H1 (cell line): Measurements from ENCODE around the gene TIMM10. TPM values are rescaled to one million over a fixed set of nuclear protein-coding genes. Genes with fewer than 3 reads are reported as not detected.

Experiments used
- CTCF ChIA-PET: fragments of 300-600 bp; sonication (Branson Sonifier 250); formaldehyde crosslinking; loops from one replicate; lab custom pipeline; 2021; ENCODE audit not compliant: partially characterized antibody; lab: Charles Lee
- POLR2A ChIA-PET: fragments of 300-600 bp; sonication (Branson Sonifier 250); formaldehyde crosslinking; loops from one replicate; lab custom pipeline; 2021; ENCODE audit warnings: inconsistent platforms; ENCODE audit not compliant: partially characterized antibody; lab: Charles Lee
- DNase-seq, 2 experiments: peaks; one replicate each; pipeline versions ENCODE4 v3.0.0 to v3.0.0-alpha.2; 2010 to 2022; ENCODE audit warnings: low spot score in 2 of 2, low read depth in 1 of 2, mixed read lengths in 1 of 2
- FAIRE-seq: peaks from 2 replicates; lab custom pipeline; 2011; peaks lifted over from hg19 to GRCh38; lab: Jason Lieb, UNC
- H2AFZ ChIP-seq: 2 replicates; pipeline ENCODE4 v1.8.1; 2012; ENCODE audit warnings: low read length, inconsistent platforms
- H2AK5ac ChIP-seq: 2 replicates; pipeline ENCODE4 v1.6.1; 2013; ENCODE audit warnings: low read depth, low read length
- H2BK120ac ChIP-seq: replicated peaks from 2 replicates; pipeline ENCODE3; 2013; ENCODE audit warnings: low read depth, low read length, inconsistent platforms
- H2BK12ac ChIP-seq: 2 replicates; pipeline ENCODE4 v1.6.1; 2013; ENCODE audit warnings: low read depth, low read length
- H2BK15ac ChIP-seq: 2 replicates; pipeline ENCODE4 v1.6.1; 2013; ENCODE audit warnings: low read length
- H2BK20ac ChIP-seq: 2 replicates; pipeline ENCODE4 v1.6.1; 2013; ENCODE audit warnings: low read length
- H2BK5ac ChIP-seq: 2 replicates; pipeline ENCODE4 v1.6.1; 2013; ENCODE audit warnings: low read depth, low read length
- H3K14ac ChIP-seq: 2 replicates; pipeline ENCODE4 v1.6.1; 2013; ENCODE audit warnings: inconsistent platforms; ENCODE audit not compliant: insufficient read length
- H3K18ac ChIP-seq: 2 replicates; pipeline ENCODE4 v1.6.1; 2013; ENCODE audit warnings: low read length; ENCODE audit errors: extremely low read depth
- H3K23ac ChIP-seq: 2 replicates; pipeline ENCODE4 v1.6.1; 2013; ENCODE audit warnings: inconsistent platforms; ENCODE audit not compliant: insufficient read length
- H3K23me2 ChIP-seq: 2 replicates; pipeline ENCODE4 v1.6.1; 2013; ENCODE audit warnings: low read depth, low read length
- H3K27ac ChIP-seq: 2 replicates; pipeline ENCODE4 v1.6.1; 2011; ENCODE audit warnings: low read depth, low read length, inconsistent platforms
- H3K27me3 ChIP-seq, 4 experiments: replicated peaks in 1 of 4; 1 replicate in 1 of 4; 2 replicates in 3 of 4; pipeline versions ENCODE4 v1.6.1 to v1.8.1; 2011 to 2013; ENCODE audit warnings: low read length in 3 of 4, mild to moderate bottlenecking in 3 of 4, inconsistent platforms in 2 of 4, mixed read lengths in 2 of 4, moderate library complexity in 1 of 4; ENCODE audit not compliant: control insufficient read depth in 3 of 4, insufficient read depth in 3 of 4; ENCODE audit errors: extremely low read depth in 1 of 4
- H3K36me3 ChIP-seq, 4 experiments: 2 replicates each; pipeline versions ENCODE4 v1.6.1 to v1.8.1; 2011 to 2013; ENCODE audit warnings: mild to moderate bottlenecking in 4 of 4, low read length in 3 of 4, moderate library complexity in 2 of 4, control low read depth in 1 of 4, inconsistent platforms in 1 of 4; ENCODE audit not compliant: insufficient read depth in 4 of 4, control insufficient read depth in 2 of 4
- H3K4ac ChIP-seq: replicated peaks from 2 replicates; pipeline ENCODE3; 2013; ENCODE audit warnings: low read length, low read depth, mixed read lengths, inconsistent platforms; ENCODE audit not compliant: insufficient read length
- H3K4me1 ChIP-seq, 4 experiments: replicated peaks in 1 of 4; 1 replicate in 1 of 4; 2 replicates in 3 of 4; pipeline versions ENCODE4 v1.6.1 to v1.8.1; 2011 to 2013; ENCODE audit warnings: low read length in 3 of 4, inconsistent platforms in 2 of 4, mixed read lengths in 1 of 4; ENCODE audit not compliant: insufficient read depth in 4 of 4, control insufficient read depth in 3 of 4
- H3K4me2 ChIP-seq, 2 experiments: 2 replicates each; pipeline versions ENCODE4 v1.6.1 to v1.8.1; 2011 to 2013; ENCODE audit warnings: low read depth in 2 of 2, low read length in 2 of 2, control low read depth in 1 of 2, inconsistent platforms in 1 of 2, mild to moderate bottlenecking in 1 of 2; ENCODE audit not compliant: insufficient read depth in 1 of 2
- H3K4me3 ChIP-seq, 4 experiments: fragments of 200-600, 300-600 bp in 1 of 4; sonication (generic), shearing (Covaris generic), sonication (Bioruptor Twin) in 1 of 4; 2 replicates each; pipeline versions ENCODE4 v1.5.1 to v1.8.1; 2011 to 2016; ENCODE audit warnings: low read length in 4 of 4, low read depth in 3 of 4, control low read depth in 2 of 4, inconsistent platforms in 2 of 4, mild to moderate bottlenecking in 2 of 4, mixed read lengths in 1 of 4, moderate library complexity in 1 of 4; ENCODE audit not compliant: insufficient read depth in 2 of 4; ENCODE audit errors: extremely low read depth in 1 of 4
- H3K56ac ChIP-seq: replicated peaks from 2 replicates; pipeline ENCODE3; 2013; ENCODE audit warnings: low read depth, mild to moderate bottlenecking, mixed read lengths, low read length, inconsistent platforms; ENCODE audit not compliant: insufficient read length
- H3K79me1 ChIP-seq: 2 replicates; pipeline ENCODE4 v1.6.1; 2013; ENCODE audit warnings: low read depth, low read length, control low read depth
- H3K79me2 ChIP-seq, 2 experiments: 2 replicates each; pipeline versions ENCODE4 v1.6.1 to v1.8.1; 2012 to 2013; ENCODE audit warnings: low read length in 2 of 2, mild to moderate bottlenecking in 2 of 2, inconsistent platforms in 1 of 2; ENCODE audit not compliant: insufficient read depth in 2 of 2, control insufficient read depth in 1 of 2
- H3K9ac ChIP-seq, 4 experiments: replicated peaks in 1 of 4; 1 replicate in 1 of 4; 2 replicates in 3 of 4; pipeline versions ENCODE4 v1.6.1 to v1.8.1; 2011 to 2013; ENCODE audit warnings: low read depth in 3 of 4, low read length in 3 of 4, control low read depth in 2 of 4, mild to moderate bottlenecking in 2 of 4, moderate library complexity in 2 of 4, inconsistent platforms in 1 of 4; ENCODE audit errors: extremely low read depth in 1 of 4
- H3K9me3 ChIP-seq, 2 experiments: 2 replicates each; pipeline versions ENCODE4 v1.6.1 to v1.8.1; 2012 to 2013; ENCODE audit warnings: mild to moderate bottlenecking in 2 of 2, moderate library complexity in 2 of 2, control low read depth in 1 of 2, inconsistent platforms in 1 of 2, low read depth in 1 of 2, low read length in 1 of 2, mixed read lengths in 1 of 2; ENCODE audit not compliant: insufficient read depth in 2 of 2
- H4K20me1 ChIP-seq, 2 experiments: replicated peaks in 1 of 2; 2 replicates each; pipeline versions ENCODE3 to v1.8.1; 2011 to 2013; ENCODE audit warnings: inconsistent platforms in 2 of 2, low read length in 2 of 2, mild to moderate bottlenecking in 1 of 2; ENCODE audit not compliant: insufficient read depth in 2 of 2, control insufficient read depth in 1 of 2
- H4K5ac ChIP-seq: 2 replicates; pipeline ENCODE4 v1.6.1; 2013; ENCODE audit warnings: low read length, low read depth, mixed read lengths, inconsistent platforms; ENCODE audit not compliant: insufficient read length
- H4K8ac ChIP-seq: 2 replicates; pipeline ENCODE4 v1.8.0; 2013; ENCODE audit warnings: mild to moderate bottlenecking, moderate library complexity, low read length, inconsistent platforms; ENCODE audit not compliant: insufficient read depth; ENCODE audit errors: extremely low read depth
- H4K91ac ChIP-seq: replicated peaks from 2 replicates; pipeline ENCODE3; 2013; ENCODE audit warnings: low read length, mixed read lengths, inconsistent platforms; ENCODE audit not compliant: insufficient read length
- ASH2L ChIP-seq: fragments of 200-600, 300-600 bp; sonication (generic); IDR thresholded peaks from one replicate; pipeline ENCODE4 v1.7.1; 2017; ENCODE audit warnings: low read length
- CEBPB ChIP-seq: IDR thresholded peaks from 2 replicates; pipeline ENCODE4 v1.6.1; 2012; ENCODE audit warnings: low read depth, low read length
- HDAC6 ChIP-seq: IDR thresholded peaks from one replicate; pipeline ENCODE4 v1.7.1; 2012; ENCODE audit warnings: low read depth, mild to moderate bottlenecking, inconsistent platforms, low read length, moderate library complexity
- RFX5 ChIP-seq: IDR thresholded peaks from 2 replicates; pipeline ENCODE4 v1.6.1; 2011; ENCODE audit warnings: low read depth, low read length, improper control_type of control experiment, borderline replicate concordance
- TAF7 ChIP-seq: optimal IDR thresholded peaks from 2 replicates; pipeline ENCODE3; 2011; ENCODE audit warnings: low read depth, mild to moderate bottlenecking, inconsistent platforms, low read length, moderate library complexity, borderline replicate concordance
- WGBS, 2 experiments: shearing (Covaris generic) in 1 of 2; methylation state at CpG; one replicate each; pipeline versions ENCODE4 v1.1.6 to v1.1.7; 2013 to 2015; ENCODE audit warnings: low lambda C conversion rate in 2 of 2, mixed read lengths in 2 of 2, inconsistent platforms in 1 of 2, low coverage in 1 of 2, missing lambda C conversion rate in 1 of 2; ENCODE audit not compliant: insufficient replicate concordance in 2 of 2, insufficient coverage in 1 of 2, insufficient read length in 1 of 2; ENCODE audit errors: extremely low coverage in 1 of 2, missing lambda C conversion rate in 1 of 2; 5-methylcytosine and 5-hydroxymethylcytosine counted together
- polyA plus RNA-seq, 7 experiments: library from polyadenylated mRNA; depleted of rRNA in 3 of 7; stranded (reverse) in 5 of 7; unstranded in 2 of 7; fragments of >200 nt in 5 of 7; fragments of 200-250 nt in 2 of 7; gene quantifications; 1 replicate in 5 of 7; 2 replicates in 1 of 7; 4 replicates in 1 of 7; pipeline versions ENCODE4 v1.2.1 to v1.2.3, GENCODE V29; 2011 to 2013; ENCODE audit warnings: missing spikeins in 2 of 7, mixed read lengths in 2 of 7
- total RNA-seq: library from RNA; stranded (reverse); fragmentation: NEBNext Ultra II Directional; extraction: Animal tissue kit (Norgen Biotek cat#: 25700); gene quantifications from 2 replicates; pipeline ENCODE4 v1.2.1, GENCODE V29; 2021

TIMM10 gene
- total and polyA plus RNA-seq, 2 of the 8 experiments (the other 6 are each of a cell fraction or from before 2014, with no cell fraction given) = 117 to 227 TPM

- POLR2A ChIA-PET = interaction anchor here (1.2 to 8.4 kb wide), 15 partner anchors 11 to 191 kb away, joined by 3 to 110 read pairs (median 28); partner anchors contain the start of genes RTN4RL2, SMTNL1, TIMM10 and YPEL4
- Histone ChIP-seq H2BK12ac (no peak overlapping the region; the same call in 1 of the 2 replicates), H3K4me2 (peak overlapping the region; percentile 56 to 95), H4K20me1 (peaks cover 2 to 3% of the 10 kb centered on the region in 2 experiments), H2AFZ (peak overlapping the region; percentile 29; the same call in 1 of the 2 replicates), H2BK20ac (no peak overlapping the region), H4K8ac (no peak overlapping the region), H3K36me3 (no peaks in the 10 kb centered on the region), H3K27me3 (peaks cover 0 to 21% (median 10%) of the 10 kb centered on the region in 4 experiments; a peak in 4 of 7 replicates), H3K56ac (no peak overlapping the region), H3K4me3 (peak overlapping the region; percentile 49 to 76 (median 68)), H3K4ac (no peak overlapping the region), H3K79me2 (peaks cover 0 to 17% of the 10 kb centered on the region in 2 experiments; a peak in 3 of 4 replicates), H2BK15ac (no peak overlapping the region), H3K27ac (no peak overlapping the region), H2AK5ac (no peak overlapping the region), H3K9ac (peak overlapping the region in 1 of 4 experiments; percentile 0; a peak in 1 of 7 replicates), H3K9me3 (no peaks in the 10 kb centered on the region), H3K14ac (no peak overlapping the region), H3K79me1 (0 out of 2 replicates have a peak, but pooled peaks cover 2% of the 10 kb centered on the region), H4K5ac (no peak overlapping the region), H2BK5ac (no peak overlapping the region; the same call in 1 of the 2 replicates)
- no peak for DNase-seq
- TF ChIP-seq HDAC6 (no peak), TAF7 (no peak), CEBPB (no peak), RFX5 (no peak), ASH2L (no peak)
- TF ChIP-seq, all 59 proteins: peak for 0
- Histone ChIP-seq H3K4me1 (peaks cover 3 to 10% (median 5%) of the 10 kb centered on the region in 4 experiments), H3K18ac (peak overlapping the region; percentile 68; the same call in 1 of the 2 replicates), H3K23me2 (peaks cover 19% of the 10 kb centered on the region; the same call in 1 of the 2 replicates), H3K23ac (no peak overlapping the region), H2BK120ac (peak overlapping the region; percentile 13), H4K91ac (peak overlapping the region; percentile 60)
- CTCF ChIA-PET = interaction anchor here (0.6 to 25.4 kb wide), 11 partner anchors 11 to 171 kb away, joined by 3 to 1146 read pairs (median 4); partner anchors contain the start of genes RTN4RL2, TIMM10 and UBE2L6
- 15% methylated on average over 5 of the region's 5 CpGs; no CpG with 5 or more reads in 1 of the 2 experiments for WGBS, 2 experiments
- FAIRE-seq = no peak
Measured at GRCh38 chr11:57516061-57516443, 14.5 kb downstream of the TIMM10 start.
